ENCODE data around the gene EFCAB14. TPM values are rescaled to one million over a fixed set of nuclear protein-coding genes. Genes with fewer than 3 reads are reported as not detected.
A peak's percentile ranks its signal among the peaks of the same experiment; 100 is the strongest.
"Not testable (repeated sequence)": the region's sequence is repeated elsewhere in the genome, so short reads cannot be mapped to it uniquely, and the experiment has no call there.

Gene EFCAB14
- total RNA-seq, 1 donor from 2014 or later, result 59.0 TPM

- intact Hi-C loops (cut with micrococcal nuclease), result loop anchor here (10.0 kb wide), 1 partner anchor 191 kb away; a partner anchor contains a TSS
Measured at GRCh38 chr1:46725736-46726108, 6.8 kb upstream of the EFCAB14 start.

GRCh38 chr1:46724991-46725735, 6.2 kb upstream of the EFCAB14 start:
- no peaks in the 10 kb centered on the region for H3K36me3 ChIP-seq
- peak overlapping the region; percentile 51 for H3K27ac ChIP-seq (replicated peaks)
- peak; percentile 89 for TF ChIP-seq CTCF (IDR thresholded peaks at IDR 0.05; ENCODE audit: borderline replicate concordance)
- peaks cover 19% of the 10 kb centered on the region for H3K4me1 ChIP-seq
- H3K4me3 ChIP-seq, result no peak overlapping the region
- H3K9me3 ChIP-seq (replicated peaks), result no peaks in the 10 kb centered on the region
- peak; percentile 48 for DNase-seq
- peaks cover 29% of the 10 kb centered on the region for H3K27me3 ChIP-seq (ENCODE audit: low read depth)
- intact Hi-C loops (cut with micrococcal nuclease), result loop anchor here (10.0 kb wide), 1 partner anchor 190 kb away; a partner anchor contains a TSS

More at GRCh38 chr1:46725736-46726108, 6.8 kb upstream of the EFCAB14 start:
- H3K27ac ChIP-seq (replicated peaks), result no peak overlapping the region
- no peak for DNase-seq
- no peaks in the 10 kb centered on the region for H3K9me3 ChIP-seq (replicated peaks)
- H3K4me1 ChIP-seq, result peaks cover 19% of the 10 kb centered on the region
- no peak for TF ChIP-seq CTCF (IDR thresholded peaks at IDR 0.05; ENCODE audit: borderline replicate concordance)
- peaks cover 33% of the 10 kb centered on the region for H3K27me3 ChIP-seq (ENCODE audit: low read depth)
- H3K36me3 ChIP-seq, result no peaks in the 10 kb centered on the region
- H3K4me3 ChIP-seq, result no peak overlapping the region

GRCh38 chr1:46723901-46724300, 5.0 kb upstream of the EFCAB14 start:
- H3K27ac ChIP-seq (replicated peaks), result peak overlapping the region; percentile 51
- TF ChIP-seq CTCF (IDR thresholded peaks at IDR 0.05; ENCODE audit: borderline replicate concordance), result no peak
- intact Hi-C loops (cut with micrococcal nuclease), result loop anchor here (10.0 kb wide), 1 partner anchor 189 kb away; a partner anchor contains a TSS

GRCh38 chr1:46721686-46722205, 2.8 kb upstream of the EFCAB14 start:
- no peak for DNase-seq
- Histone ChIP-seq H3K4me3 (no peak overlapping the region), H3K27ac (replicated peaks) (no peak overlapping the region), H3K27me3 (ENCODE audit: low read depth) (no peaks in the 10 kb centered on the region), H3K36me3 (peaks cover under 1% of the 10 kb centered on the region), H3K4me1 (peaks cover 51% of the 10 kb centered on the region), H3K9me3 (replicated peaks) (no peaks in the 10 kb centered on the region)
- TF ChIP-seq CTCF (IDR thresholded peaks at IDR 0.05; ENCODE audit: borderline replicate concordance), result no peak
- intact Hi-C loops (cut with micrococcal nuclease), result loop anchor here (10.0 kb wide), 1 partner anchor 187 kb away; a partner anchor contains a TSS

More at GRCh38 chr1:46723901-46724300, 5.0 kb upstream of the EFCAB14 start:
- no peak overlapping the region for H3K4me3 ChIP-seq
- H3K27me3 ChIP-seq (ENCODE audit: low read depth), result peaks cover 20% of the 10 kb centered on the region
- H3K9me3 ChIP-seq (replicated peaks), result no peaks in the 10 kb centered on the region
- H3K4me1 ChIP-seq, result peaks cover 29% of the 10 kb centered on the region
- no peaks in the 10 kb centered on the region for H3K36me3 ChIP-seq
- DNase-seq, result no peak

GRCh38 chr1:46721204-46721603, 2.3 kb upstream of the EFCAB14 start:
- Histone ChIP-seq H3K4me3 (no peak overlapping the region), H3K9me3 (replicated peaks) (no peaks in the 10 kb centered on the region), H3K27me3 (ENCODE audit: low read depth) (no peaks in the 10 kb centered on the region), H3K27ac (replicated peaks) (no peak overlapping the region), H3K4me1 (peaks cover 56% of the 10 kb centered on the region), H3K36me3 (peaks cover 6% of the 10 kb centered on the region)
- no peak for TF ChIP-seq CTCF (IDR thresholded peaks at IDR 0.05; ENCODE audit: borderline replicate concordance)
- no peak for DNase-seq
- intact Hi-C loops (cut with micrococcal nuclease), result loop anchor here (10.0 kb wide), 1 partner anchor 186 kb away; a partner anchor contains a TSS

GRCh38 chr1:46720319-46720718, 1.4 kb upstream of the EFCAB14 start:
- Histone ChIP-seq H3K4me1 (peaks cover 56% of the 10 kb centered on the region), H3K36me3 (peaks cover 14% of the 10 kb centered on the region)
- H3K9me3 ChIP-seq (replicated peaks); H3K27me3 ChIP-seq (ENCODE audit: low read depth); H3K27ac ChIP-seq (replicated peaks); DNase-seq; H3K4me3 ChIP-seq: not testable (repeated sequence)
- intact Hi-C loops (cut with micrococcal nuclease), result loop anchor here (10.0 kb wide), 1 partner anchor 186 kb away; a partner anchor contains a TSS
